ENCODE measurements around the gene GPRASP2. TPM values are rescaled to one million over a fixed set of nuclear protein-coding genes. Genes with fewer than 3 reads are reported as not detected.

The GPRASP2 gene
- total RNA-seq, 1 experiment from 2014 or later, result 9.9 TPM

- Histone ChIP-seq H3K36me3 (ENCODE audit: insufficient read depth, low read length, poor library complexity, severe bottlenecking) (no peaks in the 10 kb centered on the region), H3K27ac (ENCODE audit: low read depth, low read length, poor library complexity, severe bottlenecking) (no peak overlapping the region), H3K4me3 (ENCODE audit: low read depth, low read length, poor library complexity, severe bottlenecking) (peak overlapping the region; percentile 55), H3K4me1 (ENCODE audit: insufficient read depth, low read length, poor library complexity, severe bottlenecking) (no peaks in the 10 kb centered on the region), H3K9me3 (ENCODE audit: low read depth, low read length, poor library complexity, severe bottlenecking) (no peaks in the 10 kb centered on the region), H3K27me3 (replicated peaks; ENCODE audit: insufficient read depth, low read depth, low read length, poor library complexity) (no peaks in the 10 kb centered on the region)
- BruUV-seq (replicated peaks), result no TSS peak
- DNase-seq (ENCODE audit: low spot score), result no peak
- CTCF ChIA-PET, result no interaction called here
- POLR2A ChIA-PET (ENCODE audit: low non-redundant PET), result no interaction called here
- intact Hi-C loops (cut with micrococcal nuclease; ENCODE audit: unreplicated experiment), result no loop called here
- TF ChIP-seq EZH2 (IDR thresholded peaks at IDR 0.05; ENCODE audit: borderline replicate concordance, low read depth, low read length, poor library complexity, severe bottlenecking) (no peak), CTCF (conservative IDR thresholded peaks at IDR 0.05; ENCODE audit: low read depth, low read length) (no peak)
Measured at GRCh38 chrX:102711872-102712215, 404 bp upstream of the GPRASP2 start.

GRCh38 chrX:102712981-102713625 is 855 bp downstream of the GPRASP2 start:
- BruUV-seq (replicated peaks), result no TSS peak
- Histone ChIP-seq H3K36me3 (ENCODE audit: insufficient read depth, low read length, poor library complexity, severe bottlenecking) (no peaks in the 10 kb centered on the region), H3K9me3 (ENCODE audit: low read depth, low read length, poor library complexity, severe bottlenecking) (no peaks in the 10 kb centered on the region), H3K27ac (ENCODE audit: low read depth, low read length, poor library complexity, severe bottlenecking) (no peak overlapping the region), H3K4me1 (ENCODE audit: insufficient read depth, low read length, poor library complexity, severe bottlenecking) (no peaks in the 10 kb centered on the region), H3K4me3 (ENCODE audit: low read depth, low read length, poor library complexity, severe bottlenecking) (peak overlapping the region; percentile 55), H3K27me3 (replicated peaks; ENCODE audit: insufficient read depth, low read depth, low read length, poor library complexity) (no peaks in the 10 kb centered on the region)
- DNase-seq (ENCODE audit: low spot score), result peak; percentile 59
- TF ChIP-seq EZH2 (IDR thresholded peaks at IDR 0.05; ENCODE audit: borderline replicate concordance, low read depth, low read length, poor library complexity, severe bottlenecking), result no peak
- peak; percentile 61 for TF ChIP-seq CTCF (conservative IDR thresholded peaks at IDR 0.05; ENCODE audit: low read depth, low read length)
- POLR2A ChIA-PET (ENCODE audit: low non-redundant PET), result no interaction called here
- CTCF ChIA-PET, result no interaction called here
- intact Hi-C loops (cut with micrococcal nuclease; ENCODE audit: unreplicated experiment), result no loop called here

- intact Hi-C loops (cut with micrococcal nuclease; ENCODE audit: unreplicated experiment), result no loop called here
- H3K4me1 ChIP-seq (ENCODE audit: insufficient read depth, low read length, poor library complexity, severe bottlenecking), result no peaks in the 10 kb centered on the region
- H3K27me3 ChIP-seq (replicated peaks; ENCODE audit: insufficient read depth, low read depth, low read length, poor library complexity), result no peaks in the 10 kb centered on the region
- no peak overlapping the region for H3K4me3 ChIP-seq (ENCODE audit: low read depth, low read length, poor library complexity, severe bottlenecking)
- ChIA-PET POLR2A (ENCODE audit: low non-redundant PET) (no interaction called here), CTCF (no interaction called here)
- H3K36me3 ChIP-seq (ENCODE audit: insufficient read depth, low read length, poor library complexity, severe bottlenecking), result no peaks in the 10 kb centered on the region
- peak; percentile 28 for DNase-seq (ENCODE audit: low spot score)
- no TSS peak for BruUV-seq (replicated peaks)
- TF ChIP-seq EZH2 (IDR thresholded peaks at IDR 0.05; ENCODE audit: borderline replicate concordance, low read depth, low read length, poor library complexity, severe bottlenecking), result no peak
- peak; percentile 54 for TF ChIP-seq CTCF (conservative IDR thresholded peaks at IDR 0.05; ENCODE audit: low read depth, low read length)
- no peaks in the 10 kb centered on the region for H3K9me3 ChIP-seq (ENCODE audit: low read depth, low read length, poor library complexity, severe bottlenecking)
- H3K27ac ChIP-seq (ENCODE audit: low read depth, low read length, poor library complexity, severe bottlenecking), result no peak overlapping the region
Measured at GRCh38 chrX:102714994-102715393, 2.7 kb downstream of the GPRASP2 start.
